GM12874 (cell line): ENCODE data around the gene ITFG2.

Experiments used
- TF ChIP-seq, protein P1 (sequence below): IDR thresholded peaks from 2 replicates; pipeline ENCODE4 v1.5.1; 2011; ENCODE audit warnings: low read depth, mild to moderate bottlenecking, control low read depth, low read length, moderate library complexity; ENCODE audit not compliant: insufficient read depth

The ITFG2 gene

DNA sequence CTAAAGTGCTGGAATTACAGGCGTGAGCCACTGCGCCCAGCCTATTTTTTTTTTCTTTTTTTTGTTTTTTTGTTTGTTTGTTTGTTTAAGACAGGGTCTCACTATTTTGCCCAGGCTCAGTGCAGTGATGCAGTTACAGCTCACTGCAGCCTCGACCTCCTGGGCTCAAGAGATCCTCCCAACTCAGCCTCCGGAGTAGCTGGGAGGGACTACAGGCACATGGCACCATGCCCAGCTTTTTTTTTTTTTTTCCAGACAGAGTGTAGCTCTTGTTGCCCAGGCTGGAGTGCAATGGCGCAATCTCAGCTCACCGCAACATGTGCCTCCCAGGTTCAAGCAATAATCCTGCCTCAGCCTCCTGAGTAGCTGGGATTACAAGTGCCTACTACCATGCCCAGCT is 5.8 kb upstream of the ITFG2 start:
- TF ChIP-seq, protein P1, sequence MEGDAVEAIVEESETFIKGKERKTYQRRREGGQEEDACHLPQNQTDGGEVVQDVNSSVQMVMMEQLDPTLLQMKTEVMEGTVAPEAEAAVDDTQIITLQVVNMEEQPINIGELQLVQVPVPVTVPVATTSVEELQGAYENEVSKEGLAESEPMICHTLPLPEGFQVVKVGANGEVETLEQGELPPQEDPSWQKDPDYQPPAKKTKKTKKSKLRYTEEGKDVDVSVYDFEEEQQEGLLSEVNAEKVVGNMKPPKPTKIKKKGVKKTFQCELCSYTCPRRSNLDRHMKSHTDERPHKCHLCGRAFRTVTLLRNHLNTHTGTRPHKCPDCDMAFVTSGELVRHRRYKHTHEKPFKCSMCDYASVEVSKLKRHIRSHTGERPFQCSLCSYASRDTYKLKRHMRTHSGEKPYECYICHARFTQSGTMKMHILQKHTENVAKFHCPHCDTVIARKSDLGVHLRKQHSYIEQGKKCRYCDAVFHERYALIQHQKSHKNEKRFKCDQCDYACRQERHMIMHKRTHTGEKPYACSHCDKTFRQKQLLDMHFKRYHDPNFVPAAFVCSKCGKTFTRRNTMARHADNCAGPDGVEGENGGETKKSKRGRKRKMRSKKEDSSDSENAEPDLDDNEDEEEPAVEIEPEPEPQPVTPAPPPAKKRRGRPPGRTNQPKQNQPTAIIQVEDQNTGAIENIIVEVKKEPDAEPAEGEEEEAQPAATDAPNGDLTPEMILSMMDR = no peak

- TF ChIP-seq, protein P1 = no peak
Observed at GRCh38 chr12:2811801-2812200, 667 bp upstream of the ITFG2 start.

- TF ChIP-seq, protein P1 = peak; percentile 65
Observed at GRCh38 chr12:2813214-2814185, 1.0 kb downstream of the ITFG2 start.

- TF ChIP-seq, protein P1 = no peak
Observed at GRCh38 chr12:2819810-2820209, 7.3 kb downstream of the ITFG2 start.

DNA sequence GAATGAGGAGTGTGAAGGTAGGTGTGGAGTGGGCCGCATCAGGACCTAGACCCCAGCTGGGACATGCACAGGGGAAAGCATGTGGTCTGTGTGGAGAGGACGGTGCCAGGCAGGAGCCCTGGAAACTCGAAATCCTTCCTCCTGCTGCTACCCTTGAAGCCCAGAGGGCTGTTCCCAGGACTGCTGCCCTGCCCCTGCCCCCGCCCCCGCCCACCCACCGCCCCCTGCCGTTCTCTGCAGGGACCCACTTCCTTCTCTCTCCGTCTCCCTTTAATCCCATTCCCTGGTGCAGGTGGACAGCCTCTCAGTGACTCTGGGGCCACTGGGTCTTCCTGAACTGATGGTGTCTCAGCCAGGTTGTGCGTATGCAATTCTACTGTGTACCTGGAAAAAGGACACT is 8.0 kb downstream of the ITFG2 start:
- TF ChIP-seq, protein P1 = no peak

- TF ChIP-seq, protein P1 = no peak
Observed at GRCh38 chr12:2823483-2823882, 11.0 kb downstream of the ITFG2 start.

DNA sequence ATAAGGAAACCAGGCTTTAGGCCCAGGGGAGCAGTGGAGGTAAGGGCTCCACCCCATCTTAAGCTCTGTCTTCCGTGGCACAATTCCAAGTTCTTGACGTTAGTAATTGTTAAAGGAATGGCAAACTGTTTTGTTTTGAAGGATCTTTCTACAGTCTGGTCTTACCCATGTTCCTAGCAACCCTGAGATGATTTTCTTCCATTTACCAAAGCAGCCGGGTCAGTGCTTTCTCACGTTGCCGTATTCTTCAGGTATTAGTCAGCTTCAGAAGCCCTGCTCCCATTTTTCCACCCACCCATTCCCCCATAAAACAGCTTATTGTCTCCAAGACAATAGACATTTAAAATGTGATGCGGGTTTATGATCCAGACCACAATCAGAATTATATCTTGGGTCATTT is 12.1 kb downstream of the ITFG2 start:
- TF ChIP-seq, protein P1 = no peak
